Caco-2 (cell line): ENCODE data around the gene MYCBP2. TPM values are rescaled to one million over a fixed set of nuclear protein-coding genes. Genes with fewer than 3 reads are reported as not detected.

ENCODE experiments used
- BruUV-seq: library from RNA; stranded (reverse); fragments of 400-500 nt; replicated peaks from 2 replicates; lab custom pipeline; 2021; lab: Mats Ljungman, UMichigan
- CTCF ChIA-PET: fragments of 300-600 bp; sonication (Branson Sonifier 250); formaldehyde crosslinking; loops from one replicate; lab custom pipeline; 2022; ENCODE audit warnings: antibody characterized with exemption; lab: Charles Lee
- POLR2A ChIA-PET: fragments of 300-600 bp; sonication (Branson Sonifier 250); formaldehyde crosslinking; loops from one replicate; lab custom pipeline; 2022; ENCODE audit warnings: antibody characterized with exemption; lab: Charles Lee
- DNase-seq, 2 experiments: peaks; one replicate each; pipeline versions ENCODE4 v3.0.0 to v3.0.0-alpha.2; 2020 to 2022
- H3K27me3 ChIP-seq: replicated peaks from 2 replicates; pipeline ENCODE4 v1.6.0; 2011; ENCODE audit warnings: low read length; ENCODE audit not compliant: control insufficient read depth, insufficient read depth
- H3K36me3 ChIP-seq: 2 replicates; pipeline ENCODE4 v1.5.1; 2011; ENCODE audit warnings: low read length; ENCODE audit not compliant: control insufficient read depth, insufficient read depth
- H3K4me1 ChIP-seq: fragments of 250-450 bp; sonication (Bioruptor Pico); 2 replicates; pipeline ENCODE4 v1.5.1; 2020; ENCODE audit warnings: mild to moderate bottlenecking
- H3K4me3 ChIP-seq: 2 replicates; pipeline ENCODE4 v1.5.1; 2011; ENCODE audit warnings: low read depth, mild to moderate bottlenecking, control low read depth, low read length
- H3K9me3 ChIP-seq: fragments of 250-450 bp; sonication (Bioruptor Pico); 2 replicates; pipeline ENCODE4 v1.5.1; 2020; ENCODE audit warnings: mild to moderate bottlenecking, moderate library complexity
- H3K27ac Mint-ChIP-seq: one replicate; pipeline ENCODE4 v1.8.0; 2022; ENCODE audit warnings: mixed read lengths; ENCODE audit not compliant: unreplicated experiment
- H3K27me3 Mint-ChIP-seq: one replicate; pipeline ENCODE4 v1.8.0; 2022; ENCODE audit warnings: mixed read lengths; ENCODE audit not compliant: insufficient read depth, unreplicated experiment
- H3K36me3 Mint-ChIP-seq: one replicate; pipeline ENCODE4 v1.8.0; 2022; ENCODE audit warnings: mild to moderate bottlenecking, mixed read lengths; ENCODE audit not compliant: insufficient read depth, unreplicated experiment
- H3K4me1 Mint-ChIP-seq: one replicate; pipeline ENCODE4 v1.8.0; 2022; ENCODE audit warnings: low read depth, mixed read lengths; ENCODE audit not compliant: unreplicated experiment
- H3K4me3 Mint-ChIP-seq: one replicate; pipeline ENCODE4 v1.8.0; 2022; ENCODE audit warnings: mild to moderate bottlenecking, moderate library complexity, mixed read lengths; ENCODE audit not compliant: unreplicated experiment
- H3K9me3 Mint-ChIP-seq: one replicate; pipeline ENCODE4 v1.8.0; 2022; ENCODE audit warnings: mixed read lengths; ENCODE audit not compliant: unreplicated experiment
- CTCF ChIP-seq, 2 experiments: fragments of 200-600 bp in 1 of 2; IDR thresholded peaks; 1 replicate in 1 of 2; 2 replicates in 1 of 2; pipeline versions ENCODE4 v1.5.1 to v1.8.0; 2011 to 2022; ENCODE audit warnings: antibody characterized with exemption in 1 of 2, control low read depth in 1 of 2, inconsistent platforms in 1 of 2, low read depth in 1 of 2, low read length in 1 of 2, mild to moderate bottlenecking in 1 of 2, moderate library complexity in 1 of 2; ENCODE audit not compliant: insufficient read depth in 1 of 2, severe bottlenecking in 1 of 2, unreplicated experiment in 1 of 2
- intact Hi-C: fragments of 100-400 bp; cut with micrococcal nuclease; formaldehyde crosslinking; loops from one replicate; pipeline ENCODE4 v1.10.0; 2022; ENCODE audit not compliant: unreplicated experiment
- total RNA-seq: library from RNA; stranded (reverse); gene quantifications from 2 replicates; pipeline ENCODE4 v1.2.3, GENCODE V29; 2022

The MYCBP2 gene
- total RNA-seq, 1 experiment from 2014 or later: 41.3 TPM

GRCh38 chr13:77345150-77345780 lies 18.4 kb upstream of the MYCBP2 start:
- DNase-seq: no peak
- Histone ChIP-seq H3K9me3 (no peaks in the 10 kb centered on the region), H3K4me3 (no peak overlapping the region), H3K36me3 (no peaks in the 10 kb centered on the region), H3K4me1 (no peaks in the 10 kb centered on the region), H3K27me3 (no peaks in the 10 kb centered on the region)
- no peaks in the 10 kb centered on the region for H3K4me1 Mint-ChIP-seq
- intact Hi-C loops: no loop called here
- TF ChIP-seq CTCF (IDR thresholded peaks at IDR 0.05; ENCODE audit: insufficient read depth in 1 of 2, low read depth in 1 of 2, low read length in 1 of 2, severe bottlenecking in 1 of 2, unreplicated experiment in 1 of 2): no peak
- H3K4me3 Mint-ChIP-seq: no peak overlapping the region
- peaks cover 3% of the 10 kb centered on the region for H3K27me3 Mint-ChIP-seq
- no peak overlapping the region for H3K27ac Mint-ChIP-seq
- CTCF ChIA-PET: no interaction called here
- H3K36me3 Mint-ChIP-seq: no peaks in the 10 kb centered on the region
- BruUV-seq: no TSS peak
- POLR2A ChIA-PET: no interaction called here
- no peaks in the 10 kb centered on the region for H3K9me3 Mint-ChIP-seq

GRCh38 chr13:77343841-77344240 lies 16.9 kb upstream of the MYCBP2 start:
- H3K27me3 Mint-ChIP-seq: peaks cover 3% of the 10 kb centered on the region
- Histone ChIP-seq H3K4me1 (no peaks in the 10 kb centered on the region), H3K4me3 (no peak overlapping the region), H3K9me3 (no peaks in the 10 kb centered on the region), H3K36me3 (no peaks in the 10 kb centered on the region), H3K27me3 (no peaks in the 10 kb centered on the region; the same call in none of the 2 replicates)
- H3K27ac Mint-ChIP-seq: no peak overlapping the region
- intact Hi-C loops: no loop called here
- H3K36me3 Mint-ChIP-seq: no peaks in the 10 kb centered on the region
- H3K4me1 Mint-ChIP-seq: no peaks in the 10 kb centered on the region
- no TSS peak for BruUV-seq
- H3K9me3 Mint-ChIP-seq: no peaks in the 10 kb centered on the region
- no peak overlapping the region for H3K4me3 Mint-ChIP-seq
- ChIA-PET CTCF (no interaction called here), POLR2A (no interaction called here)
- no peak for TF ChIP-seq CTCF (IDR thresholded peaks at IDR 0.05; ENCODE audit: insufficient read depth in 1 of 2, low read depth in 1 of 2, low read length in 1 of 2, severe bottlenecking in 1 of 2, unreplicated experiment in 1 of 2)
- no peak for DNase-seq

GRCh38 chr13:77339408-77339807 lies 12.5 kb upstream of the MYCBP2 start:
- Mint-ChIP-seq H3K4me1 (no peaks in the 10 kb centered on the region), H3K36me3 (no peaks in the 10 kb centered on the region), H3K4me3 (no peak overlapping the region), H3K27ac (no peak overlapping the region), H3K9me3 (no peaks in the 10 kb centered on the region), H3K27me3 (peaks cover 22% of the 10 kb centered on the region)
- DNase-seq: no peak
- no peaks in the 10 kb centered on the region for H3K9me3 ChIP-seq
- ChIA-PET POLR2A (no interaction called here), CTCF (interaction anchor here (0.6 kb wide), 1 partner anchor 605 kb away, joined by 7 read pairs; no protein-coding TSS in a partner anchor)
- no peak overlapping the region for H3K4me3 ChIP-seq
- no peaks in the 10 kb centered on the region; the same call in none of the 2 replicates for H3K27me3 ChIP-seq
- no peaks in the 10 kb centered on the region for H3K4me1 ChIP-seq
- no peaks in the 10 kb centered on the region for H3K36me3 ChIP-seq
- intact Hi-C loops: loop anchor here (5.0 kb wide), 1 partner anchor 228 kb away; no protein-coding TSS in a partner anchor
- BruUV-seq: no TSS peak
- TF ChIP-seq CTCF (IDR thresholded peaks at IDR 0.05; ENCODE audit: insufficient read depth in 1 of 2, low read depth in 1 of 2, low read length in 1 of 2, severe bottlenecking in 1 of 2, unreplicated experiment in 1 of 2): no peak
